Measurements from ENCODE around the gene PHLPP1.

The PHLPP1 gene

DNA sequence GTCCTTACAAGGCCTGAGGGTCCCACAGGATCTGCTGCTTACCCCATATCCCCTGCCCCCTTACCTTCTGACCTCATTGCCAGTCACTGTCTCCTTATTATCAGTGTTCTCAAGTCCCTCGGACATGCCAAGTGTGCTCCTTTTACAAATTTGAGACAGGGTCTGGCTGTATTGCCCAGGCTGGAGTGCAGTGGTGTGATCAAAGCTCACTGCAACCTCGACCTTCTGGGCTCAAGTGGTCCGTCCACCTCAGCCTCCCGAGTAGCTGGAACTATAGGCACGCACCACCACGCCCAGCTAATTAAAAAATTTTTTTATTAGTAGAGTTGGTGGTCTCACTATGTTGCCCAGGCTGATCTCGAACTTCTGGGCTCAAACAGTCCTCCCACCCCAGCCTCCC, 141.0 kb downstream of the PHLPP1 start:
- no peak for DNase-seq

DNA sequence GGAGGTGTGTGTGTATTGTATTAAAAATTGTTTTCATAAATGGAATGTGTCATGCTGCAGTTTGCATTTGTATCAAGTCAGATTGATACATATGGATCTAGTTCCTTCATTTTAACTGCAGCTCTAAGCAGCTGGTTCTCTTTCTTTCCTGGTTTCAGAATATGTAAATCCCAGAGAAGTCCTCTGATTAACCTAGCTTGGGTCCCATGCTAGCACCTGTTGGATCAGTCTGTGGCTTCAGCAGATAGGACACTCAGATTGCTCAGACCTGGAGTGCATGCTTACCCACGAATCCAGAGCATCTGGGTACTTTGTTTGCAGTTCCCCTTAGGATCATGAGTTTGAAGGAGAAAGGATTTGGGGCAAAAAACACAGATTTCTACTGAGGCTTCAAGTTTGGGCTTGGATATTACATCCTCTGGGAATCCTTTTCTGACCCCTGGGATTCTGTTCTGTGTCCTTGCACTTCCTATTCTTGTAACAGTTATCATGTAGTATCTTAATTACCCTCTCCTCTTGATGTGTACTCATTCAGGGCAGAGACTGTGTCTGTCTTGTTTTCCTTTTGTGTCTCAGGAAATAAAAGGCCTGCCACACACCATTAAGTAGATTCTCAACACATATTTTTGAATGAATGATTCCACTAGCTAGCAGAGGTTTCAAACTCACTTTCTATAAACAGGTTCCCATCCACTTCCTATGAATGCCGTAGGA, 142.1 kb downstream of the PHLPP1 start:
- DNase-seq = no peak

DNA sequence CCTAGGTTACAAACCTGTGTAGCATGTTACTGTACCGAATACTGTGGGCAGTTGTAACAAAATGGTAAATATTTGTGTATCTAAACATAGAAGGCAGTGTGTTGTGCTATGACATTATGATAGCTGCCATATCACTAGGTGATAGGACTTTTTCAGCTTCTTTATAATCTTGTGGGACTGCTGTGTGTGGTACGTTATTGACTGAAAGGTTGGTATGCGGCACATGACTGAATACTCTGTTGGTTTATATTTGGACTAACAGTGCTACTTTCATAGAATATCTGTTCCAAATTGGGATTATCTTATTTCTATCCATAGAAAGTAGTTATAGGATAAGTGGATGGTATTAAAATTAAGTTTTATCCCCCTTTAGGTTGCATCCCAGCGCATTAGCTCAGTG, 144.7 kb downstream of the PHLPP1 start:
- DNase-seq = no peak

DNA sequence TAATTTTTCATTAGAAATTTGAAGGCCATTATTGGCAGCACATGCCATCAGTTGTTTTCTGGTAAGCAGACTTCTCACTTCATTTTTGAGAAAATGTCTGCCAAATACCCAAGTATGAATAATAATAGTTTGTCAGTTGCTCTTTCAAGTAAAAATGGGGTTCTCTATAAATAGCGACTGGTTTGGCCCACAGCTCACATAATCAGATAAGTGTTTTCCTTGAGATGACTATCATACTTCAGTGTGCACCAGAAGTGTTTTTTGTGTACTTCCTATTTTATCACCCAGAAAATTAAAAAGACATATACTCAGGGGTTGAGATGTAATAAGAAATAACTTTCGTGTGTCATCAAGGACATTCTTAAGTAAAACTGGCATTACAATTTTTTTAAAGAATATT, 147.1 kb downstream of the PHLPP1 start:
- no peak for DNase-seq

DNA sequence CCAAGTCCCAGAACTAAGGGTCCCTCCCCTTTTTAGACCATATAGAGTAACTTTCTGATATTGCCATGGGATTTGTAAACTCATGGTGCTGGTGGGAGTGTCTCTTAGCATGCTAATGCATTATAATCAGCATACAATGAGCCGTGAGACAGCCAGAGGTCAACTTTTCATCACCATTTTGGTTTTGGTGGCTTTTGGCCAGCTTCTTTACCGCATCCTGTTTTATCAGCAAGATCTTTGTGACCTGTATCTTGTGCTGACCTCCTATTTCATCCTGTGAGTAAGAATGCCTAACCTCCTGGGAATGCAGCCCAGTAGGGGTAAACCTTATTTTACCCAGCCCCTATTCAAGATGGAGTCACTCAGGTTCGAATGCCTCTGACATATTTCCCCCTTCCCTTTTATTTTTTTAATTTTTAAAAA, 148.2 kb downstream of the PHLPP1 start:
- DNase-seq = no peak

DNA sequence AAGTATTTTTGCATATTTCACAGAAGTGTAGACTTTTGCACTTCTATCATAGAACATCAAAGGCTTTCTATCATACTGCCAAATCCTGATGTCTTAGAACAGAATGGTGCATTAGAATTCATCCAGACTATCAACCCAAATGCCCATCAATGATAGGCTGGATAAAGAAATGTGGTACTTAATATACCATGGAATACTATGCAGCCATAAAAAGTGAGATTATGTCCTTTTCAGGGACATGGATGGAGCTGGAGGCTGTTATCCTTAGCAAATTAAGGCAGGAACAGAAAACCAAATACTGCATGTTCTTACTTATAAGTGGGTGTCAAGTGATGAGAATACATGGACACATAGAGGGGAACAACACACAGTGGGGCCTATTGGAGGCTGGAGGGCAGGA, 150.2 kb downstream of the PHLPP1 start:
- no peak for DNase-seq

DNA sequence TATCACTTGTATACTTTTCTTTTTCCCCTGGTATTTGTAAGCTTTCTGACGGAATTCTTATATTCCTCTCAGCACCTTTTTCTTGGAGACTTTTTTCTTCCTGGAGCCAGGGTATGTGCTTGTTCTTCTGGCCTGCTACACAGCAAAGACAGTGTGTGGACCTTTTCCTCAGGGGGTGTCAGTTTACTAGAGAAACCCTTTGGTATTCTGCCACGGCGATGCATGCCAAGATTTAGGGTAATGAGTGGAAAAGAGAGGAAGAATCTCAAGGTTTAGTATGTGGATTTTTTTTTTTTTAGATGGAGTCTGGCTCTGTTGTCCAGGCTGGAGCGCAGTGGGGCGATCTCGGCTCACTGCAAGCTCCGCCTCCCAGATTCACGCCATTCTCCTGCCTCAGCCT, 152.2 kb downstream of the PHLPP1 start:
- DNase-seq = no peak

DNA sequence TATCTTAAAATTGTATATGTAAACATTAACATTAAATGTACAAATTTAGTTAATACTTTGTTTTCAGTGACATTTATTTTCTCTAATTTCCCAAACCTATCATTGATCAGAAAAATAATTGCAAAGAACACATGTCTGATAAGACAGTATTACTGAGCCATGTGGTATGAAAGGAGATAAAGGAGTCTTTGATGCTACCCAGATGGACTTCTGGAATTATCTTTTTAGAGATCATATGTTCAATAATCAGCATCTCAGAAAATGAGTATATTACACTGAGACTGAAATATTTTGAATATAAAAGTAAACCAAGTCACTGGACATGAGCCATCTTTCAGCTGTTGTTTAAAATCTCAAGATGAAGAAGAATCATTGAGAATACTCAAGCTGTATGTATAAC, 153.3 kb downstream of the PHLPP1 start:
- DNase-seq = no peak

DNA sequence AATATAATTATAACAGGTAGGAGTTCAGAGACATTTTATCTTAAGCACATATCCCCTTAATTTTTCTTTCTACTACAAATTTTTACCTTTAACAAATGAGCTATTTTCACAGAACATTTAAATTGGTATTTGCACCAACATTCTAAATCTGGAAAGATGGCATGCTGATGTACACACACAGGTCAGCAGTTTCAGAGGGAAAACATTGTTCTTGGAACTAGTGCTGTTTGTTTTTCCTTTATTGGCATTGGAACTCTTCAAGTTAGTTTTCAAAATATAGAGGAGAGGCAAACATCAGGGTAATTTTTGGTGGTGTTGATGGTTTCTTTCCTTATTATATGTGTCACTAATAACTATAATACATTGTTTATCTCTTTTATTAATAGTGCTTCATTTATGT, 155.3 kb downstream of the PHLPP1 start:
- DNase-seq = no peak

DNA sequence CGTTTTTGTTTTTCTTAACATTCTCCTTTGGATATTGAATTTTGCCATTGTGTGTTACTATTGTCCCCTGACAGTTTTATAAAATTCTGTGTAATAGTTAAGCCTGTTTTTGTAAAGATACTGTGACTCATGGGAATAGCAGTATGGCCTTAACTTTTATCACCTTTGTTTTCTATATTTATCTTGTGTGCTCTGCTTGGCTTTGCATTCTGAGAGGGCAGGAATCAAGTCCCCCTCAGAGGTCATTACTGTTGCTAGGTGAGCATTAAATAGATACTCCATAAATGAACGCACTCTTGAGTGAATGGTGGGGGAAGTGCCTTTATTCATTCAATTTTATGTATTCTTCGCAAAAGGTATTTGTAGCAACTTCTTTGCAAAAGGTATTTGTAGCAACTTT, 160.0 kb downstream of the PHLPP1 start:
- DNase-seq = no peak

DNA sequence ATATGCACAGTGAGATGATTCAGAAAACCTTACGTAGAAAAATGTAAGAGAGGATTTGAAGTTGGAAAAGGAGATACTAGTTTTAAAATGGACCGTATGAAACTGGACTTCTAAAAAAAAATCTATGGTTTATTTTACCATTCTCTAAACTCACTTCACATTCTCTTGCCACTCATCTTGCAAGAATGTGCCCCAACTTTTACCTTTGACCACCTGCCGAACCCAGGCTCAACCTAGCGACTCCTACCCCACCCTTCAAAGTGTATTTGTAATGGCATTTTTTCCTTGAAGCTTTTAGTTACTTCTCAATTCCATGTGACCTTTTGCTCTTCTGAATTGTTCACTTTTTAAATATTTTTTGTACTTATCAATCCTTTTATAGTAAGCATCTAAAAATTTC, 160.8 kb downstream of the PHLPP1 start:
- no peak for DNase-seq

DNA sequence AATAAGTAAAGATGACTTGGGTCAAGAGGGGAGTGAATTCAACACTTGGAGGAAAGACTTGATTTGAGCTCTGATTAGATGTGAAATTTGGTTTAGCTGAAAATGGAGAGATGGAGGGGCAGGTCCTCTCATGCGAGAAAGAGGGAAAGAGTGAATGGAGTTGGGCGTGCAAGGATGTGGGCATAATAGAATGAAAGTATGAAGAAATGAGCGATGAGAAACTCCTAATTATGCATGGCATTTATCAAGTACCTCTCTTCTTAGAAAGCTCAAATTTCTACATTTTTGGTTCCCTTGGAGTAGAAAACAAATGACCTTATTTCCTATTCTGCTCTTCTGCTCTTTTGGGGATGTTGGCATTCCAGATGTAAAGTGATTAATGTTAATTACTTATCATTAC, 161.5 kb downstream of the PHLPP1 start:
- DNase-seq = no peak

DNA sequence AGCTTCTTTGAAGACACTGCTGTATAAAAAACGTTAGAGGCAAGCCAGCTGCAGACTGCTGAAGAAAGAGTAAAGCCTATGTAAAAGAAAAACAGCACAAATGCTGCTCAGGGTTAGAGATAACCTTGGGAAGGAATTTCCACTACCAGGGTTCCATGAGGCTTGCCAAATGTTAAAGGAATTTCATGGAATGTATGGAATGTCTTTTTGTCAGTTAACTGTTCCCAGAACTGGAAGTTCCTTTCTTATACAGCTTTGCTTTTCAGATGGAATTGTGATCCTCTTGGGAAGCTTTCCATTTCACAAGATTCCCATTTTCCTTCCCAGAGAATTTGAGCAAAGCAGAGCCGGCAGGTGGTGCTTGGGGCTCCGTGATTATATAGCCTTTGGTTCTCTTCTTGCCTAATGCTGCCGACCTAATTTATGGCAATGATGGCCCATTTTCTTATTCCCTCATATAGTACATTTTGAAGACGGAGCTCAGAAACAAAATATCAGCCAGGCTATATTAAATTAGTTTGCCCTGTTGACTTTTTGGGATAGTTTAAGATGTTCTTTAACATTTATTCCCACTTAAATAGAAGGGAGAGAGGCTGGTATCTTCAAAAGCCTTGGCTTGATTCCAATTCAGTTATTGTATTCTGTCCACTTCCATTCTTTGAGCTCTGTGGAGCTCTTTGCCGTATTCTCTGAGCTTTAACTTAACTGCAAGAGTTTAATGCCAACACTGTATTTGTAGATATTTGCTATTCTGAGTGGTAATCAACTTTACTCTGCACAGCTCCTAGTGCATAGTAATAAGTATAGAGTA, 162.3 kb downstream of the PHLPP1 start:
- no peak for DNase-seq

DNA sequence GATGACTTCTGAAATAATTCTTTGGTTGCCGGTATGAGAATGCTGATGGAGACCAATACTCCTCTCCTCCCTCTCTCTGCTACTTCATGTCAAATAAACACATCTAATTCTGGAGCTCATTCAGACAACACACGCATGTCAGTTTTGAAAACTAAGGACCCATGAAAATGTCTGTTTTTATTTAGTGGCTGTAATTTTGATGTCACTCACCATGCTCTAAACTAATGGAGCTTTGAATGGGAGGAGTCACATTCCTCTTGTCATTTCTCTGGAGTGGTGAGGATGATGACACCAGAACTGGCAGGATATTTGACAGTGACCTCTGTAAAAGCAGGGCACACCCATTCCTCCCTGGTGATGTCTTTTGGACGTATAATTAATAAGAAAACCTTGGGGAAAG, 163.0 kb downstream of the PHLPP1 start:
- DNase-seq = no peak

DNA sequence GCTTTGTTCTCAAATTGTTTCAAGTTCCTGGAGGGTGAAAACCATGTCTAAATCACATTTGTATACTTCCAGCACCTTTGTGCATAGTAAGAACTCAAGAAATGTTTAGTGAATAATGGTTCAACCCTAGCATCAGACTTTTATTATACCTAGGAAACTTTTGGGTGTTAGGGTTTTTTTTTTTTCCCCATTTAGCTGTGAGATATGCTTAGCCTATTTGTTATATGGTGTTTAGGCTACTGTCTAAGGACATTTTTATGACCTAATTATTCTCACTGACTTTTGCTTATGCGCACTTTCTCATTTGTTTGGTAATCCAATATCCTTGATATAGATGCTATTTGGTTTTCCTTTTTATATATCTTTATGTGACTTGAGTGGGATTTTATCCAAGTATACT, 164.7 kb downstream of the PHLPP1 start:
- no peak for DNase-seq

DNA sequence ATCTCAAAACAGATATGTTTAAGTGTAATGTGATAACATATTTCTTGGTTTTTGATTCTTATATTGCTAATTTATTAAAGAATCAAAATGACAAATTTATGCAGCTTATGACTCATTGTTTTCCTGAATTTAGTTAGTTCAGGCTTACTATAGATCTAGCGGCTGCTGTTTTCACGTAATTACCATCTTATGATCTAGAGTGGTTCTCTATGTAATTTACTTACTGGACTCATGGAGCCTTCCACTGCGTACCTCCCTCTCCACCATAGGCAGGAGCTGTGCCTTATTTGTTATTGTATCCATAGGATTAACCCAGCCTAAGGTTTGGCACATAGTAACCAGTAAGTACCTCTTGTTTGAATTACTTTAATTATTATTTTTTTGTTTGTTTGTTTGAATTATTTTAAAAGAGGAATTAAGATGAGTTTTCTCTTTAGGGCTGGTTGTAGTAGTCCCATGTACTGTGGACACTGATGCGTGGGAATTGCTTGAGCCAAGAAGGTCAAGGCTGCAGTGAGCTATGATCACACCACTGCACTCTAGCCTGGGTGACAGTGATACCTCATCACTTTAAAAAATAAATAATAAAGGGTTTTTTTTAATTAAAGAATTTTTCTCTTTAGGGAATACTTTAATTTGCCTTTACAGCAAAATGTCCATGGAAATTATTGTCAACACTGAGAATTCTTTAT, 165.5 kb downstream of the PHLPP1 start:
- DNase-seq = no peak

DNA sequence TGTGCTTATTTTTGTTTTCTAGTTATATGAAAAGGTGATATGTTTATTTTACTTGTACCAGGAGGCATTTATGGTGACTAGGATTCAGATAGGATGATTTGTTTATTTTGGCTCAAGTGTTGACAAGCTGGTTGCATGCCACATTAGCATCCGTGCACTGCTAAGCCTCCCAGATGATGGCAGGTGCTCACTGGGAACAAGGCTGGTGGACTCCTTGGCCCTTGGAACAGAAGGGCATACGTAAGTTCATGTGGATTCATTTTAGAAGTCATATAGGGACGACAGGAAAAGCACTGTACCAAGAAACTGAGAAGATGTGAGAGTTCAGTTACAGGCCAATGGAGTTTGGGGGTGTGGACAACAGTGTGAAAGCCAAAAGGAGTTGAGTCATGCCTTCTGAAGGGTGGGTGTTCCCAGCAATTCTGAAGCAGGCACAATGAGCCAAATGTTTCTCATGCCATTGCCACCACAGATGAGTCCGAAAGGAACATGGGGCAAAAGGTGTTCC, 166.2 kb downstream of the PHLPP1 start:
- DNase-seq = no peak

DNA sequence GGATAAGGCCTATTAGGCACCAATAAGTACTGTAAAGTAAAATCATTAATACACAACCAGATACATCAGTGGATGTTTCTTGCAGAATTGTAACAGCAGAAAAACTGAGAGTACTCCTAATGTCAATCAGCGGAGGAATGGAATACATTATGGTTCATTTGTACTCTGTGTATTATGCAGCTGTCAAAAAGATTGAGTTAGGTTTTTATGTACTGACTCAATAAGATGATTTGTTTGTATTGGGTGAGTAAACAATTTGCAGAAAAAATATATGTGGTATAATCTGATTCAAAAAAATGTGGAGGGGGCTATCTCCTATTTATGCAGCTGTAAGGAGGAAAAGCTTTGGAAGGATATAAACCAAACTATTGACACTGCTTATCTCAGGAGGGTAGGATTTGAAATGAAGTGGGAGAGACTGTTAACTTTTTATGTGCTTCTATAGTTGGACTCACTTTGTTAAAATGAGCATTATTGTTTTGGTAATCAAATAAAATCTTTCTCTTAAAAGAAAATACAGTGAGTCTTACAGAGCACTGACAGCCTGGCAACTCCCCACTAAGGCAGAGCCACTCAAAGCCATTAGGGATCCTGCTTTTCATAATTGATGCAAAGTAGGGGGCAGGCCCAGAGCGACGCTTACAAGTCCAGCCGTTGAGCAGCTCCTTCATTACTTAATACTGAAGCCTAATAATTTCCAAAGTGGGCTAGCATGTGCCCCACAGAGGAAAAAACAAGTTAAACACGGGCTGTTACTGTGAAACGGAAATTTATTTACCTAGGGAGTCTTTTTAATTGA, 168.8 kb downstream of the PHLPP1 start:
- no peak for DNase-seq

DNA sequence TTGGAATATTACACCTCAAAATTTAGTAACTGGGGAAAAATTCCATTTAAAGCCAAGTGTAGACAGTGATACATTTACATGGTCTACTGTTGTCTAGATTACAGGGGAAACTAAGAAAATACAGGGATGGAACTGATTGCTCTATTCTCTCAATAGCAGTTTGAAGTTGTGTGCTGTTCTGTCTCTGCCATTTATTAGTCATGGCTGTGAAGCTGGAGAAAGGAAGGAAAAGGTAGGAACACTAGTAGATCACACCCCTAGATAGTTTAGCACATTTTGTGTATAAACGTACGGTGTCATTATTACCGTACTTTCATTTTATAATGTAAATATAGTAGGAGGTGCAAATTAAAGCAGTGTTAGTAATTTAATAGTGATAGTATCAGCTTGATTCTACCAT, 170.5 kb downstream of the PHLPP1 start:
- DNase-seq = no peak

DNA sequence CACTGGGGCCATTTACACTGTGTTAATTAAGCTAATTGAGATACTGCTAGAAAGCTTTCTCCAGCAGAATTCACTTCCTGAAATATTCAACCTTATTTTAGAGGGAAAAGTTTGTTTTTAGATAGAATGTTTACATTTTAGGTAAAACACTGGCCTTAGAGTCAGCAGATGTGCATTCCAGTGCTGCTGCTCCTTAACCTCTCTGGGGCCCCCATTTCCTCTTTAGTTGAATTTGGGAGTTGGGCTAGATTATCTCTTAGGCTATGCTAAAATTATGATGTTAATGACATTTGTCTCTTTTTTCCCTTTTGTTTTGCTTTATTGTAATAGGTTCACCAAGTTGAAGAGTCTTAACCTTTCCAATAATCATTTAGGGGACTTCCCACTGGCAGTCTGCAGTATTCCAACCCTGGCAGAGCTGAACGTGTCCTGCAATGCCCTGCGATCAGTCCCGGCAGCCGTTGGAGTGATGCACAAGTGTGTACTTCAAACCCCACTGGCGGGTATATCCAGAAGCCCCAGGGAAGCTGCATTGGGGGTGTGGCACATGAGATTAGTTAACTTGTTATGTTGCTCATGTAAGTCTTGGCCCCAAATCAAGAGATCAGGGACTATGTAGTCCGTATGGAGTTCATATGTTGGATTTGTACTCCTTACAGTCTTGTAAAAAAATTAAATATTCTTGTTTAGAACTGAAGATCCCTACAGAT, 179.5 kb downstream of the PHLPP1 start:
- DNase-seq = no peak

DNA sequence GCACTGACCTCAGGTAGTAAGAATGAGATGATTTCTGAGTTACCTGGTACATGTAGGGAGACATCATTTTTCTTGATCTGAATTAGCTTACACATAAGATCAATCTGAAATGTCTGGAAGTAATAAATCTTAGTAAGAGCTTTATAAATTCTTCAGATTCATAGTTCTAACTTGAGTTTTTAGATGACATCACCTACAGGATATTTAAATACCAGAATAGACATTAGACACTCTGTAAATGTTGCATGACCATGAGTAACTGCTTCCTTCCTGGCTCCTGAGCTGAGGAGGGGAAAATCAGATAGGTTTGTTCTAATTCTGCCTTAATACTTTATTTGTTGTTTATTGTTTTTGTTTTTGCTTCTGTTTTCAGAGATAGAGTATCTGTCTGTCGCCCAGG, 181.8 kb downstream of the PHLPP1 start:
- no peak for DNase-seq

DNA sequence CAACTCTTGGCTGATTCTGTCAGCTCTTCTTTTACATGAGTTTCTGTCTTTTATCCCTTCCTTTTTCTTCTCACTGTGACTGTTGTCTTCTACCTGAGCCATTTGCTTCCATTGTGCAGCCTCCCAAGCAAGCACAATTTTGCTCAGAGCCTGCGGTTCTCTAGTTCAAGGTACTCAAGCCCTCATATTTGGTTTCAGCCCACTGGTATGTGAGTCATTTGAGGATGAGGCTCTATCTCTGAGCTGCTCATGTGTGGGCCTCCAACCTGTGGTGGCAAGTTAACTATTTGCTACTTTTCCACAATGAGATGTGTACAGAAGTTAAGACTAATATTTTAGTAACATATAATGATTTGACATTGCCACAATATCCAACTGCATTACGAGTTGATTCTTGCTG, 183.0 kb downstream of the PHLPP1 start:
- no peak for DNase-seq

Measured in activated CD4-positive, CD25-positive, alpha-beta regulatory T cell (primary cell).